ENCODE results near the gene MXRA8.
"Not testable (repeated sequence)": the region's sequence is repeated elsewhere in the genome, so short reads cannot be mapped to it uniquely, and the experiment has no call there.

Gene MXRA8

GRCh38 chr1:1358433-1359271, at the start of gene MXRA8:
TSS of gene MXRA8 (minus strand) at chr1:1358555. CDS start at chr1:1358504, 51 bp downstream.
- no peak for DNase-seq

- DNase-seq, result no peak
Measured at GRCh38 chr1:1407636-1408318, 49.4 kb upstream of the MXRA8 start.

GRCh38 chr1:1406821-1407635, 48.7 kb upstream of the MXRA8 start, which contains the start of gene MRPL20:
TSS of gene MRPL20 (minus strand) at chr1:1407293. CDS start at chr1:1407217, 76 bp downstream.
- peak; percentile 96 for DNase-seq

- no peak for DNase-seq
Measured at GRCh38 chr1:1406101-1406820, 47.9 kb upstream of the MXRA8 start.

- no peak for DNase-seq
Measured at GRCh38 chr1:1403653-1404052, 45.3 kb upstream of the MXRA8 start.

GRCh38 chr1:1402901-1403392, 44.6 kb upstream of the MXRA8 start:
- not testable (repeated sequence) for DNase-seq

GRCh38 chr1:1402072-1402900, 43.9 kb upstream of the MXRA8 start:
- DNase-seq, result peak; percentile 29

- DNase-seq, result no peak
Measured at GRCh38 chr1:1401457-1402010, 43.2 kb upstream of the MXRA8 start.

- no peak for DNase-seq
Measured at GRCh38 chr1:1400576-1401456, 42.5 kb upstream of the MXRA8 start.

- DNase-seq, result no peak
Measured at GRCh38 chr1:1399872-1400575, 41.7 kb upstream of the MXRA8 start.

GRCh38 chr1:1399187-1399871, 41.0 kb upstream of the MXRA8 start, which contains the start of gene CCNL2:
TSS of gene CCNL2 (minus strand) at chr1:1399335. CDS start at chr1:1399306, 29 bp downstream.
- DNase-seq, result peak; percentile 99

GRCh38 chr1:1398677-1399186, 40.4 kb upstream of the MXRA8 start:
- DNase-seq, result no peak

- DNase-seq, result no peak
Measured at GRCh38 chr1:1397839-1398523, 39.6 kb upstream of the MXRA8 start.

GRCh38 chr1:1395166-1395565, 36.8 kb upstream of the MXRA8 start:
- no peak for DNase-seq

GRCh38 chr1:1394116-1394515, 35.8 kb upstream of the MXRA8 start:
- DNase-seq, result no peak

GRCh38 chr1:1393428-1393827, 35.1 kb upstream of the MXRA8 start:
- DNase-seq, result no peak

GRCh38 chr1:1393014-1393413, 34.7 kb upstream of the MXRA8 start:
- DNase-seq, result no peak

- no peak for DNase-seq
Measured at GRCh38 chr1:1391225-1391624, 32.9 kb upstream of the MXRA8 start.
